Osteoblast (primary cell): Measurements from ENCODE around the gene ZNF444. TPM values are rescaled to one million over a fixed set of nuclear protein-coding genes. Genes with fewer than 3 reads are reported as not detected.
"Not testable (repeated sequence)": the region's sequence is repeated elsewhere in the genome, so short reads cannot be mapped to it uniquely, and the experiment has no call there.

Source experiments
- DNase-seq: peaks from one replicate; pipeline ENCODE4 v3.0.0; 2011; ENCODE audit warnings: low spot score, mixed read lengths; ENCODE audit not compliant: insufficient read length; ENCODE audit errors: missing footprints
- H2AFZ ChIP-seq: 2 replicates; pipeline ENCODE4 v1.6.0; 2011; ENCODE audit warnings: mild to moderate bottlenecking, low read length
- H3K27ac ChIP-seq: 2 replicates; pipeline ENCODE4 v1.5.1; 2011; ENCODE audit warnings: mild to moderate bottlenecking, low read depth, low read length, moderate library complexity
- H3K27me3 ChIP-seq: 2 replicates; pipeline ENCODE4 v1.6.0; 2012; ENCODE audit warnings: mild to moderate bottlenecking, control low read depth, inconsistent platforms, low read length, moderate library complexity; ENCODE audit not compliant: insufficient read depth
- H3K36me3 ChIP-seq: 2 replicates; pipeline ENCODE4 v1.5.1; 2011; ENCODE audit warnings: mild to moderate bottlenecking, low read length, control low read depth, moderate library complexity; ENCODE audit not compliant: insufficient read depth
- H3K4me1 ChIP-seq: 2 replicates; pipeline ENCODE4 v1.5.1; 2011; ENCODE audit warnings: mild to moderate bottlenecking, low read length, control low read depth, moderate library complexity; ENCODE audit not compliant: insufficient read depth
- H3K4me2 ChIP-seq: 2 replicates; pipeline ENCODE4 v1.6.0; 2011; ENCODE audit warnings: mild to moderate bottlenecking, low read length; ENCODE audit not compliant: insufficient read depth
- H3K4me3 ChIP-seq: fragments of 200-600 bp; sonication (generic); 3 replicates; pipeline ENCODE4 v1.5.1; 2012; ENCODE audit warnings: mild to moderate bottlenecking, low read length, inconsistent platforms; ENCODE audit not compliant: insufficient read depth
- H3K79me2 ChIP-seq: 2 replicates; pipeline ENCODE4 v1.6.0; 2012; ENCODE audit warnings: mild to moderate bottlenecking, low read length, control low read depth, inconsistent platforms; ENCODE audit not compliant: insufficient read depth
- H3K9me3 ChIP-seq: 2 replicates; pipeline ENCODE4 v1.5.1; 2011; ENCODE audit warnings: low read depth, low read length, control low read depth
- H4K20me1 ChIP-seq: 2 replicates; pipeline ENCODE4 v1.6.0; 2012; ENCODE audit warnings: mild to moderate bottlenecking, low read length, control low read depth; ENCODE audit not compliant: insufficient read depth
- total RNA-seq: library from RNA; depleted of rRNA; stranded (reverse); fragments of >200 nt; gene quantifications from 2 replicates; pipeline ENCODE4 v1.2.3, GENCODE V29; 2012
- TF ChIP-seq, protein P1 (sequence below): IDR thresholded peaks from 2 replicates; pipeline ENCODE4 v1.5.1; 2011; ENCODE audit warnings: mild to moderate bottlenecking, low read depth, low read length, moderate library complexity; ENCODE audit errors: extremely low read depth

ZNF444 gene
- total RNA-seq, 1 donor: 16.6 TPM

DNA sequence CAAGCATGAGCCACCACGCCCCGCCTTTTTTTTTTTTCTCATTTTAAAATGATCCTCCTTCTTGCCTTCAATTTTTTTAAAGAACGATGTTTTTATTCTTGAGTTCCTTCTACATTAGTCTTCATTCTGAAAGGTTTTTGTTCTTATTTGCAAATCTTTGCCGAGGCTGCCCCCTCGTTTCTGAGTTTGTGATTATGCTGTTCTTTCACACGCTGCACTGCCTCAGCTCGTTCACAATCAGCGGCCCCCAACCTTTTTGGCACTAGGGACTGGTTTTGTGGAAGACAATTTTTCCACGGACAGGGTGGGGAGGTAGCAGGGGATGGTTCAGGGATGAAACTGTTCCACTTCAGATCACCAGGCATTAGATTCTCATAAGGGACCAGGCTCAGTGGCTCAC lies 46.6 kb upstream of the ZNF444 start:
- peaks cover 78% of the 10 kb centered on the region for H3K79me2 ChIP-seq
- peaks cover 32% of the 10 kb centered on the region for H4K20me1 ChIP-seq
- no peak overlapping the region for H3K27ac ChIP-seq

GRCh38 chr19:56096665-56097064 lies 44.4 kb upstream of the ZNF444 start:
- no peak overlapping the region for H2AFZ ChIP-seq
- no peaks in the 10 kb centered on the region for H3K4me1 ChIP-seq
- TF ChIP-seq, protein P1, sequence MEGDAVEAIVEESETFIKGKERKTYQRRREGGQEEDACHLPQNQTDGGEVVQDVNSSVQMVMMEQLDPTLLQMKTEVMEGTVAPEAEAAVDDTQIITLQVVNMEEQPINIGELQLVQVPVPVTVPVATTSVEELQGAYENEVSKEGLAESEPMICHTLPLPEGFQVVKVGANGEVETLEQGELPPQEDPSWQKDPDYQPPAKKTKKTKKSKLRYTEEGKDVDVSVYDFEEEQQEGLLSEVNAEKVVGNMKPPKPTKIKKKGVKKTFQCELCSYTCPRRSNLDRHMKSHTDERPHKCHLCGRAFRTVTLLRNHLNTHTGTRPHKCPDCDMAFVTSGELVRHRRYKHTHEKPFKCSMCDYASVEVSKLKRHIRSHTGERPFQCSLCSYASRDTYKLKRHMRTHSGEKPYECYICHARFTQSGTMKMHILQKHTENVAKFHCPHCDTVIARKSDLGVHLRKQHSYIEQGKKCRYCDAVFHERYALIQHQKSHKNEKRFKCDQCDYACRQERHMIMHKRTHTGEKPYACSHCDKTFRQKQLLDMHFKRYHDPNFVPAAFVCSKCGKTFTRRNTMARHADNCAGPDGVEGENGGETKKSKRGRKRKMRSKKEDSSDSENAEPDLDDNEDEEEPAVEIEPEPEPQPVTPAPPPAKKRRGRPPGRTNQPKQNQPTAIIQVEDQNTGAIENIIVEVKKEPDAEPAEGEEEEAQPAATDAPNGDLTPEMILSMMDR: no peak
- peaks cover 13% of the 10 kb centered on the region for H3K36me3 ChIP-seq
- H3K4me2 ChIP-seq: no peak overlapping the region
- no peak overlapping the region for H3K27ac ChIP-seq
- H4K20me1 ChIP-seq: peaks cover 29% of the 10 kb centered on the region
- peaks cover 78% of the 10 kb centered on the region for H3K79me2 ChIP-seq
- no peaks in the 10 kb centered on the region for H3K27me3 ChIP-seq
- peak; percentile 45 for DNase-seq
- no peak overlapping the region for H3K4me3 ChIP-seq
- H3K9me3 ChIP-seq: no peaks in the 10 kb centered on the region

More for the DNA sequence above, 46.6 kb upstream of the ZNF444 start:
- H3K9me3 ChIP-seq: no peaks in the 10 kb centered on the region
- no peak overlapping the region for H3K4me3 ChIP-seq
- no peak overlapping the region for H2AFZ ChIP-seq
- H3K4me1 ChIP-seq: peaks cover 6% of the 10 kb centered on the region
- H3K27me3 ChIP-seq: no peaks in the 10 kb centered on the region
- H3K4me2 ChIP-seq: no peak overlapping the region
- H3K36me3 ChIP-seq: peaks cover 7% of the 10 kb centered on the region
- TF ChIP-seq, protein P1: no peak
- DNase-seq: peak; percentile 29

DNA sequence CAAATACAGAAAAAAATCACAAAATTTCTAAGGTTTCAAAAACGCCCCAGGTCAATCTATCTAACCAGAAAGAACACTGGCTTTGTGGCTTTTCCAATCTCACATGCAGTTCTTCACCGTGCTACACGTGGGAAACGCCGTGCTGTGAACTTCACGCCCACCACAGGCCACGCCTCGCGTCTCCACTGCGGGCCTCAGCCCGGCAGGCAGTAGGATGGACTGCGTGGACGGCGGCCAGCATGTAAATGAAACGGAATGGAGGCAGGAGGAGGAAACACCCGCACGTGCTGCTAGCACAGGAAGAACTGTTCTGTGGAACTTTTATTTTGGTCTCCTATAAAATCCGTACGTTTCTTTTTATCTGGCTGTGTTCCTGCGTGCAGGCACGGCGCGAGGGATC lies 43.8 kb upstream of the ZNF444 start:
- Histone ChIP-seq H4K20me1 (peaks cover 29% of the 10 kb centered on the region), H3K9me3 (no peaks in the 10 kb centered on the region), H3K27me3 (no peaks in the 10 kb centered on the region), H3K36me3 (peaks cover 18% of the 10 kb centered on the region), H3K4me1 (no peaks in the 10 kb centered on the region), H2AFZ (no peak overlapping the region), H3K79me2 (peaks cover 78% of the 10 kb centered on the region), H3K4me2 (no peak overlapping the region), H3K27ac (no peak overlapping the region), H3K4me3 (no peak overlapping the region)
- peak; percentile 76 for DNase-seq
- TF ChIP-seq, protein P1: no peak

DNA sequence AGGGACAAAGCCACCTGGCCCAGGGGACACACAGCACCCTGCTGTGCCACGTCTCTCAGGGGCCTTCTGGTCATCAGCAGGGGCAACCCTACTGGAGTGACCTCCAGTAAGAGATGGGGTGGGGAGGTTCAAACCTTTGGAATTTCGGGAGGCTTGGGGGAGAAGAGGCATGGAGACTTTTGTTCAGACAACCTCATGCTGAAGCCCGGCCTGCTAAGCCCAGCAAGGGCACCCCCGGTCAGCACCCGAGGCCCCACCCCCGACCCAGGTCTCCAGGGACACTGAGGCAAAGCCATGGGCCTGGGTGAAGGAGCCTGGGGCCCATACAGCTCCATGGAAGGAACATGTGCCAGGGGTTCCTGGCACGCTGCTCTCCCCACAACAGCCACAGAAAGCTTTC lies 43.3 kb upstream of the ZNF444 start:
- TF ChIP-seq, protein P1: no peak
- Histone ChIP-seq H3K9me3 (no peaks in the 10 kb centered on the region), H4K20me1 (peaks cover 28% of the 10 kb centered on the region), H3K4me1 (no peaks in the 10 kb centered on the region), H3K27ac (no peak overlapping the region), H3K4me2 (no peak overlapping the region), H3K36me3 (peaks cover 18% of the 10 kb centered on the region), H3K79me2 (peaks cover 78% of the 10 kb centered on the region), H3K4me3 (no peak overlapping the region), H2AFZ (no peak overlapping the region), H3K27me3 (no peaks in the 10 kb centered on the region)
- DNase-seq: peak; percentile 73

- DNase-seq, H3K27me3 ChIP-seq, H3K4me1 ChIP-seq, H3K4me3 ChIP-seq, H3K27ac ChIP-seq, H2AFZ ChIP-seq, H3K4me2 ChIP-seq, H3K9me3 ChIP-seq: not testable (repeated sequence)
- Histone ChIP-seq H3K79me2 (peaks cover 78% of the 10 kb centered on the region), H3K36me3 (peaks cover 18% of the 10 kb centered on the region), H4K20me1 (peaks cover 29% of the 10 kb centered on the region)
Measured at GRCh38 chr19:56098237-56098636, 42.9 kb upstream of the ZNF444 start.
